Spinal cord (tissue), 10 donors: ENCODE results near the gene THOP1. TPM values are rescaled to one million over a fixed set of nuclear protein-coding genes. Genes with fewer than 3 reads are reported as not detected.

Experiments used
- DNase-seq, 6 donors: peaks; one replicate each; pipeline versions ENCODE4 v3.0.0 to v3.0.0-alpha.2; 2013 to 2015; ENCODE audit warnings: low spot score in 6 of 6, low read depth in 4 of 6
- H3K27ac ChIP-seq: one replicate; pipeline ENCODE4 v1.5.1; 2013; ENCODE audit warnings: low read depth, low read length, control low read depth
- H3K27me3 ChIP-seq: one replicate; pipeline ENCODE4 v1.6.1; 2013; ENCODE audit warnings: low read length; ENCODE audit not compliant: control insufficient read depth, insufficient read depth
- H3K36me3 ChIP-seq: one replicate; pipeline ENCODE4 v1.6.1; 2013; ENCODE audit warnings: low read length; ENCODE audit not compliant: control insufficient read depth, insufficient read depth
- H3K4me1 ChIP-seq: one replicate; pipeline ENCODE4 v1.6.1; 2013; ENCODE audit warnings: low read length; ENCODE audit not compliant: control insufficient read depth, insufficient read depth
- H3K4me3 ChIP-seq: one replicate; pipeline ENCODE4 v1.5.1; 2013; ENCODE audit warnings: low read depth, low read length, control low read depth
- H3K9me3 ChIP-seq: one replicate; pipeline ENCODE4 v1.6.1; 2013; ENCODE audit warnings: low read length; ENCODE audit not compliant: control insufficient read depth, insufficient read depth
- WGBS: methylation state at CpG from one replicate; pipeline ENCODE4 v1.1.5; 2013; ENCODE audit warnings: missing lambda C conversion rate; ENCODE audit not compliant: insufficient coverage; 5-methylcytosine and 5-hydroxymethylcytosine counted together
- polyA plus RNA-seq, 2 donors: library from polyadenylated mRNA; unstranded; fragments of 120-200 nt; gene quantifications; one replicate each; pipeline ENCODE4 v1.2.1, GENCODE V29; 2013; ENCODE audit not compliant: insufficient read length in 2 of 2
- total RNA-seq, 2 donors: library from RNA; depleted of rRNA in 1 of 2; stranded (reverse); fragments of 120-200 nt in 1 of 2; fragments of >200 nt in 1 of 2; gene quantifications; one replicate each; pipeline versions ENCODE4 v1.2.3 to v1.2.4, GENCODE V29; 2013 to 2014
- donor health status: healthy.

Gene THOP1
- total and polyA plus RNA-seq, 4 donors = 42.2 to 89.0 (median 63.1) TPM

DNA sequence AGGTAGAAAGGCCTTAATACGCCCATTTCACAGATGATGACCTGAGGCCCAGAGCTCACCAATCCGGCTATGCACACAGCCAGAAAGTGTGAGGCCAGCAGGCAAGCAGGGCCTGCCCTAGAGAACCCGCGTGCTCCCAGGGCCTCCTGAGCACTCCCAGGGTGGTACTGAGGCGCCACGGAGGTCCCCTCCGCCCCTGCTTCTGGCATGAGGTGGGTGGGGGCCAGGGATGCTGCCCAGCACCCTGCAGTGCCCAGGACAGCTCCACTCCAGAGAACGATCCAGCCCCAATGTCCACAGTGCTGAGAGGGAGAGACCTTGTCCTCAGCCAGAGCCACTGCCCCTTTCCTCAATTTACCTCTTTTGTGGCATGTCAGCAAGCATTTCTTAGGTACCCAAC is 16.1 kb upstream of the THOP1 start:
- H3K27ac ChIP-seq = no peak overlapping the region
- no peak for DNase-seq
- no peaks in the 10 kb centered on the region for H3K27me3 ChIP-seq
- WGBS = 93% methylated on average over 5 of the region's 8 CpGs
- no peak overlapping the region for H3K4me3 ChIP-seq
- peaks cover 9% of the 10 kb centered on the region for H3K4me1 ChIP-seq
- no peaks in the 10 kb centered on the region for H3K9me3 ChIP-seq
- peaks cover 87% of the 10 kb centered on the region for H3K36me3 ChIP-seq

DNA sequence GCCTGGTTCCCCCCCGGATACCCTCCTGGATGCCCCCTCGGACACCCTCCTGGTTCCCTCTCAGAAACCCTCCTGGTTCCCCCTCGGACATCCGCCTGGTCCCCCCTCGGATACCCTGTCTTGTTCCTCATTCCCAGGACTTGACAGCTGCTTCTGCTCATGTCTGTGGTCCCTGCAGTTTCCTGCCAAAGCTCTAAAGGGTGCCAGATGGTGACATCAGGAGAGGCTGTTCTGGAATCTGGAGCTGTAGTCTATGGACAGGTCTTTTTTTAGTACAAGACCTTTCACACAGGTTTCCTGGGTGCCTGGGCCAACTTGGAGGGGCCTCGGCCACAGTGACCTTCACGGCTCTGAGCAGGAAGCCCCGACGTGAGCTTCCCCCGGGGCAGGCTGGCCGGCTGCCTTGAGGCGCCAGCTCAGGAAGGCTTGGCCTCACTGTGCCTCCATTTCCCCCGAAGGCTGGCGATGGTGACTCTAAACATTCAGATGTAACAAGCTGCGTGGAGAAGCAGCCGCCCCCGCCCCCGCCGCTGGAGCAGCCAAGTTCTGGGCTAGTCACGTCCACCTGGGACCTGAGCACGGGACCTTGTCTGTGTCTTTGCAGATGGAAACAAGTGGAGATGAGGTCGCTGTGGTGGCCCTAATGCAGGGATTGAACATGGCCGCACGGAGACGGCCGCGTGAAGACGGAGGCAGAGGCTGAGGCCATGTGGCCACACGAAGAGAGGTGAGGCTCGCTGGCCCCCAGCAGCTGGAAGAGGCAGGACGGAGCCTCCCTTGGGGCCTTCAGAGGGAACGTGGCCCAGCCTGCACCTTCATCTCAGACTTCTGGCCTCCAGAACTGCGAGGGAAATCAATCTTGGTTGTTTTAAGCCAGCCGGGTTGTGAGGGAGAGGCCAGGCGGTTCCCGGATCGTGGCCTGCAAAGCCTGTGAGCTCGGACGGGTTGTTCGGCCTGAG is 15.0 kb upstream of the THOP1 start:
- H3K4me3 ChIP-seq = no peak overlapping the region
- peak in 1 of 6 donors; percentile 34 for DNase-seq
- 84% methylated on average over 38 of the region's 40 CpGs for WGBS
- H3K36me3 ChIP-seq = peaks cover 82% of the 10 kb centered on the region
- H3K9me3 ChIP-seq = no peaks in the 10 kb centered on the region
- H3K27me3 ChIP-seq = no peaks in the 10 kb centered on the region
- peaks cover 19% of the 10 kb centered on the region for H3K4me1 ChIP-seq
- H3K27ac ChIP-seq = peak overlapping the region; percentile 25

DNA sequence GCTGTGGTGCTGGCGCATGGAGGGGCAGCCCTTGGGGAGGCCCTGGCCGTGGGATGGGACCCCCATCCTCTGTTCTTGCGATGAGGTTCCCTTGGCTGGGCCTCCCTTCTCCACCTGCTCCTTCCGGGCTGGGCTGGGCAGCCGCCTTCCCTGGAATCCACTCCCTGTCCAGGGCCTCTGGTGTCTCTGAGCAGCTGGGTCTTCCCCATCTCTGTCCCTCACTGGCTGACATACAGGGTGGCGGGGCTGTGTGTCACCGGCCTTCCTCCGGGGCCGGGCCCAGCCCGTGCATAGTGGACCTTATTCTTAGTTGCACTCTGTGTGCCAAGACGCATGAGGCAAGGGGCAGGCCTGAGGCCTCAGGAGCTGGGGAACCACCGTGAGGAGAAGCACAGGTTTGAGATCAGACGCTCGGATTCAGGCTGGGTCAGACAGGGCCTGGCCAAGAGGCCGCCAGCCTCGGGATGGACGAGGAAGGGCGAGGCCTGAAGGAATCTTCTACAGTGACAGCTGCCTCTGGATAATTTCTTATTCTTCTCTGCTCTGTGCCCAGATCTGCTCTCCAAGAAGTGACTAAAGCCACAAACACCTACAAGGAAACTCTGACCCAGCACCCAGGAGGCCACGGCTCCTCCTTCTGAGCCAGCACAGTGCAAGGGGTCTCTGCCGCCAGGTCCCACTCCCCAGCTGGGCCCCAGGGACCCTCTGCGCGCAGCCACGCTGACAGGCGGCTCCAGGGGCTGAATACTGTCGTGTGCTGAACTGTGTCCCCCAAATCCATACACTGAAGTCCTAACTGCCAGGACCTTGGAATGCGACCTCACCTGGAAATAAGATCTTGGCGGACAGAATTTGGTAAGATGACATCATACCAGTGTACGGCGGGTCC is 13.3 kb upstream of the THOP1 start:
- Histone ChIP-seq H3K4me3 (no peak overlapping the region), H3K9me3 (no peaks in the 10 kb centered on the region), H3K36me3 (peaks cover 72% of the 10 kb centered on the region), H3K27ac (no peak overlapping the region), H3K4me1 (peaks cover 19% of the 10 kb centered on the region), H3K27me3 (no peaks in the 10 kb centered on the region)
- WGBS = 83% methylated on average over 27 of the region's 29 CpGs
- DNase-seq = no peak

DNA sequence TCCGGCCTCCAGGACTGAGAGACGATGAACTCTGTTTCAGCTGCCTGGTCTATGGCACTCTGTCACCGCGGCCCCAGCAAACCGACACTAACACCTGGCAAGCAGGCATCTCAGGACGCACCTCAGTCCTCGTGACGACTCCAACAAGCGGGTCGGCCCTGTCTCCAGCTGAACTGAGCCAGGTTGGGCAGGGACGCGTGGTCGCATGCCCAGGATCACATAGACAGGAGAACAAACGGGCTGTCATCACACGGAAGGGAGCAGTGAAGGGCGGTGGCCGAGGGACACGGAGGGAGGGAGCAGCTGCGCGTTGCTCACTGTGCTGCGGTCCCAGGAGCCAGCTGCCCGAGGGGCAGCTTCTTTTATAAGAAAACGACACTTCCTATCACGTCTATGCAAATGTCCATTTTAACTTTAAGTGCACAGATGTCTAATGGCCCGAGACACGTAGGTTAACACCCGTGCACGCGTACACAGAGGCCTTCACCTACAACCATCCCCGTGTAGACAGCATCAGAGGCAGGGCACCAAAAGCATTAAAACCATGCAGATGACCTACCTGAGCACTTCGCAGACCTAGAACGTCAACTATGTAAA is 11.1 kb upstream of the THOP1 start:
- peaks cover 67% of the 10 kb centered on the region for H3K36me3 ChIP-seq
- H3K27ac ChIP-seq = no peak overlapping the region
- no peak overlapping the region for H3K4me3 ChIP-seq
- WGBS = 79% methylated on average over 32 of the region's 32 CpGs
- H3K4me1 ChIP-seq = peaks cover 36% of the 10 kb centered on the region
- H3K9me3 ChIP-seq = no peaks in the 10 kb centered on the region
- H3K27me3 ChIP-seq = no peaks in the 10 kb centered on the region
- no peak for DNase-seq

DNA sequence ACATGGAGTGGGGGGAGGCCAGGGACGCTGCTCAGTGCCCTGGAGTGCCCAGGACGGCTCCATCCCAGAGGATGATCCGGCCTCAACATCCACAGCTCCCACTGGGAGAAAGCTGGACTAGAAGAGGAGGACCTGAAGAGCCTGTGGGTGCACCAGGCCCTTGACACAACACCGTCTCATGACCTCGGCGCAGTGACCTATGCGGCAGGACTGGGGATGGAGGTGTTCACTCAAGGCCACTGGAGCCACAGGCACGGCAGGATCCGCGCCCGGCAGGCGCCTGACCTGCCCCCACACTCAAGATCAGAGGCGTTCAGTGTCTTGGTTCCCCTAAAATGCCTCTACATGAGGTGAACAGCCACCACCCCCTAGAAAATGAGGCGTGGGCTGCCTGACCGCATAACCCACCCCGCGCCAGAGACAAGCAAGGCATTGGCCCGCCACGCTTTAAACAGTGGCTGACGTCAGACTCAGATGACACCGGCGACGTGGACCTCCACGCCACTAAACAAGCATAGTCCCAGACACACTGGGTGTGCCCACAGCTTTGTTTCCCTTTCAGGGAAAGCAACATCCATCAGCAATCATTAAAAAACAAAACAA is 10.2 kb upstream of the THOP1 start:
- H3K9me3 ChIP-seq = no peaks in the 10 kb centered on the region
- 91% methylated on average over 24 of the region's 24 CpGs for WGBS
- no peak overlapping the region for H3K4me3 ChIP-seq
- peaks cover 45% of the 10 kb centered on the region for H3K4me1 ChIP-seq
- no peak for DNase-seq
- H3K27ac ChIP-seq = peak overlapping the region; percentile 25
- no peaks in the 10 kb centered on the region for H3K27me3 ChIP-seq
- H3K36me3 ChIP-seq = peaks cover 65% of the 10 kb centered on the region

DNA sequence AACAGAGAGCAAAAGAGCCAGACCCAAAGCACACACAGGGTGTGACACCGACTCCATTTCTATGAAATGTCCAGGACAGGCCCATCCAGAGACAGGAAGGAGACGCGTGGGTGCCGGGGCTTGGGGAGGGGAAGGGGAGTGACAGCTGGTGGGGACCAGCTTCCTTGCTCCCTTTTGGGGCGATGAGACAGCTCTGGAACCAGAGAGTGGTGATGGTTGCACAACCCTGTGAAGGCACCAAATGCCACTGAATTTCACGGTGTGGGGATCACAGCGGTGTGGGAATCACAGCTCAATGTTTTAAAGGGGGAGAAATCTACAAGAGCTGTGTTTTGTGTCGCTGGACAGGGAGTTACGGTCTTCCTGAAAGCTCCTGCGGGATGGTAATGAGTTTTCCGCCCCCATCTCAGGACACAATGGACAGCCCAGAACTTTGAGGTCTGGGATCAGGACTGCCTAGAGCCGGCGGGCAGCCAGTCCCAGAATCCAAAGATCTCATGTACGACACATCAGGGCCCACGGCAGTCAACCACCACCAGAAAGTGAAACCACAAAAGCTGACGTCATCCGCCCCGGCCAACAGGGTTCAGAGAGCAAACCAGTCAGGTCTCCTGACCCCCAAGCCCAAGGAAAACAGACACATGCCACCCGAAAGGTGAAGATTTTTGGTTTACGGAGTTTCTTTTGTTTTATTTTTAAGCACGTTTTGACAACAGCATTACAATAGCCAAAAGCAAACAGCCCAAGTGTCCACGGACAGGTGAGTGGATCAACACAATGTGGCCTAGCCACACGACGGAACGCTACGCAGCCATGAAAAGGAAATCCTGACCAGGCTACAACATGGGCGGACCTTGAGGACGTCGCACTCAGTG is 9.5 kb upstream of the THOP1 start:
- H3K27ac ChIP-seq = peak overlapping the region; percentile 61
- no peaks in the 10 kb centered on the region for H3K27me3 ChIP-seq
- no peak for DNase-seq
- WGBS = 79% methylated on average over 27 of the region's 29 CpGs
- no peak overlapping the region for H3K4me3 ChIP-seq
- peaks cover 64% of the 10 kb centered on the region for H3K36me3 ChIP-seq
- H3K9me3 ChIP-seq = no peaks in the 10 kb centered on the region
- H3K4me1 ChIP-seq = peaks cover 48% of the 10 kb centered on the region

DNA sequence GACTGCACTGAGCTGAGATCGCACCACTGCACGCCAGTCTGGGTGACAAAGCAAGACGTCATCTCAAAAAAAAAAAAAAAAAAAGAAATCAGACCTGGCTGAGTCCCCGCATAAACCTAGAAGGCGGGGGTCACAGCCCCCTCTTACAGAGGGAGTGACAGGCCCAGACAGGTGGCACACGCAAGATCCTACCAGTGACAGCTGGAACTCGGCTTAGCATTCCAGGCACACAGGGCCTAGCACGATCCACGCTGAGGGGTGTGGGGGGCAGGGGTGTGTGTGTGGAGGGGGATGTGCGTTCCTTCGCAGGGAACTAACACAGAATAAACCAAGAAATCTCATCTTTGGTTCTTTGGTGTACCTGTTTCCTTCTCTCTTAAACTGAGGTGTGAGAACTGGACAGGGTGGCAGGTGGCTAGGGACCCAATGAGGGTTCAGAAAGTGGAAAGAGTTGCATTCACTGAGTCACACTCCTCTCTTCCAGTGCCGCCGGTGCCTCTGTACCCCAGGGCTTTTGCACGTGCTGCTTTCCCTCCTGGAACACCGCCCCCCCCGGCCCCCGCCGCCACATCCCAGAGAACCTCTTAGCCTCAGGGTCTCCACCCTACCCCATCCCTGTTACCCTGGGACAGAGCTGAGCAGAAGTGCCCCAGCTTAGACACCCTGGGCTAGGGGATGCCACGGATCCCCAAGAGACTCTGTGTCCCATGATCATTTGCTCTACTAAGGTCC is 7.2 kb upstream of the THOP1 start:
- H3K4me1 ChIP-seq = peaks cover 62% of the 10 kb centered on the region
- no peak for DNase-seq
- H3K27me3 ChIP-seq = no peaks in the 10 kb centered on the region
- 97% methylated on average over 10 of the region's 19 CpGs for WGBS
- H3K9me3 ChIP-seq = no peaks in the 10 kb centered on the region
- no peak overlapping the region for H3K27ac ChIP-seq
- H3K36me3 ChIP-seq = peaks cover 46% of the 10 kb centered on the region
- no peak overlapping the region for H3K4me3 ChIP-seq

DNA sequence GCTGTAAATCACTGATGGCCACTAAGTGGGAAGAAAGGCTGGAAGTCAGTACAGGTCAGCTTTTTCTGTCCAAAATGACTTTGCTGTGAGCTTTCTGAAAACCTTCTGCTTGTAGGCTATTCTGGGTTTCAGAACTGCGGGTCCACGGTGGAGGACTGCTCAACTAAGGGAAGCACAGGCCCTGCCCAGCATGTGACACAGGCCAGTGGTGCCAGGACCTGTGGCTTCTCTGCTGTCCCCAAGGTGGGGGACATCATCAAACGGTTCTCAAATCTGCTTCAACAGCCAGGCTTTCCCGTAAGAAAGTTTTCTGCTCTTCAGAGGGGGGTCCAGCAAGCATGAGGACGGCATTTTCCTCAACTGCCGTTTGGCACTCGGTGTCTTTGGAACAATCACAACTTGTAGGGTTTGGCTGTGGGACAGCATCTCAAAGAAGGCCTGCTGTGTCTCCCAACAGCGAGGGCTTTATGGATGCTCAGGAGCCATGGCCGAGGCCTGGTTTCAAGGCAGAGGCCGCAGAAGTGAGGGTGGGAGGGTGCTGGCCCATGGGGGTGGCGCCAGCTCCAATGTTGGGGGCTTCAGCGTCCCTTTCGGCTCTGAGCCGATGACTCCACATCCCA is 6.1 kb upstream of the THOP1 start:
- peaks cover 70% of the 10 kb centered on the region for H3K4me1 ChIP-seq
- H3K27me3 ChIP-seq = no peaks in the 10 kb centered on the region
- no peak overlapping the region for H3K4me3 ChIP-seq
- peak overlapping the region; percentile 57 for H3K27ac ChIP-seq
- H3K36me3 ChIP-seq = peaks cover 42% of the 10 kb centered on the region
- no peaks in the 10 kb centered on the region for H3K9me3 ChIP-seq
- 37% methylated on average over 10 of the region's 14 CpGs for WGBS
- DNase-seq = peak in 4 of 6 donors; percentile 17 to 61 (median 28)
